IMR-90 (cell line): Measurements from ENCODE around the gene PLA2G1B. TPM values are rescaled to one million over a fixed set of nuclear protein-coding genes. Genes with fewer than 3 reads are reported as not detected.

ENCODE experiments used
- ATAC-seq: fragments of 200-7000 bp; cut with Tn5 transposase; 2 replicates; pipeline ENCODE4 v1.9.1; 2020; ENCODE audit warnings: low read depth, mild to moderate bottlenecking, moderate library complexity
- BruUV-seq: library from RNA; stranded (reverse); fragments of 400-500 nt; replicated peaks from 2 replicates; lab custom pipeline; 2021; lab: Mats Ljungman, UMichigan
- CTCF ChIA-PET: fragments of 300-600 bp; formaldehyde crosslinking; extraction: SDS; loops from one replicate; lab custom pipeline; 2021; ENCODE audit warnings: antibody characterized with exemption; lab: Yijun Ruan, JAX
- POLR2A ChIA-PET: fragments of 300-600 bp; sonication (Branson Sonifier 250); formaldehyde crosslinking; loops from one replicate; lab custom pipeline; 2022; ENCODE audit warnings: antibody characterized with exemption; ENCODE audit not compliant: unreplicated experiment; lab: Charles Lee
- DNase-seq: peaks from one replicate; pipeline ENCODE4 v3.0.0; 2013
- H2AFZ ChIP-seq: replicated peaks from 2 replicates; pipeline ENCODE3; 2013; ENCODE audit warnings: low read length, mild to moderate bottlenecking; ENCODE audit not compliant: poor library complexity
- H2AK5ac ChIP-seq: 2 replicates; pipeline ENCODE4 v1.6.1; 2013; ENCODE audit warnings: low read depth, low read length, inconsistent platforms
- H2AK9ac ChIP-seq: replicated peaks from 2 replicates; pipeline ENCODE3; 2013; ENCODE audit warnings: mild to moderate bottlenecking, low read depth, low read length, moderate library complexity; ENCODE audit not compliant: poor library complexity
- H2BK120ac ChIP-seq: 2 replicates; pipeline ENCODE4 v1.6.1; 2013; ENCODE audit warnings: low read depth, low read length, inconsistent platforms
- H2BK15ac ChIP-seq: 3 replicates; pipeline ENCODE4 v1.6.1; 2013; ENCODE audit warnings: low read depth, low read length, inconsistent platforms
- H2BK20ac ChIP-seq: 2 replicates; pipeline ENCODE4 v1.6.1; 2013; ENCODE audit warnings: low read depth, mild to moderate bottlenecking, inconsistent platforms, low read length, moderate library complexity
- H2BK5ac ChIP-seq: 2 replicates; pipeline ENCODE4 v1.6.1; 2013; ENCODE audit warnings: mild to moderate bottlenecking, low read depth, low read length, inconsistent platforms; ENCODE audit not compliant: poor library complexity, severe bottlenecking
- H3K14ac ChIP-seq: replicated peaks from 2 replicates; pipeline ENCODE4 v1.6.1; 2013; ENCODE audit warnings: low read depth, low read length, inconsistent platforms
- H3K18ac ChIP-seq: 2 replicates; pipeline ENCODE4 v1.6.1; 2013; ENCODE audit warnings: low read depth, low read length, control low read depth
- H3K23ac ChIP-seq: 2 replicates; pipeline ENCODE4 v1.6.1; 2013; ENCODE audit warnings: low read depth, low read length, inconsistent platforms
- H3K27ac ChIP-seq: 2 replicates; pipeline ENCODE4 v1.5.1; 2013; ENCODE audit warnings: mild to moderate bottlenecking, control low read depth, low read length; ENCODE audit not compliant: insufficient read depth
- H3K27me3 ChIP-seq: 2 replicates; pipeline ENCODE4 v1.6.1; 2013; ENCODE audit warnings: low read length; ENCODE audit not compliant: control insufficient read depth, insufficient read depth
- H3K36me3 ChIP-seq: 2 replicates; pipeline ENCODE4 v1.6.1; 2013; ENCODE audit warnings: low read length, mixed read lengths; ENCODE audit not compliant: control insufficient read depth, insufficient read depth
- H3K4ac ChIP-seq: 2 replicates; pipeline ENCODE4 v1.6.1; 2013; ENCODE audit warnings: low read depth, low read length, inconsistent platforms
- H3K4me1 ChIP-seq: 2 replicates; pipeline ENCODE4 v1.6.1; 2013; ENCODE audit warnings: low read length, mixed read lengths; ENCODE audit not compliant: control insufficient read depth, insufficient read depth
- H3K4me2 ChIP-seq: 2 replicates; pipeline ENCODE4 v1.6.1; 2013; ENCODE audit warnings: low read depth, mild to moderate bottlenecking, control low read depth, low read length, moderate library complexity
- H3K4me3 ChIP-seq: 2 replicates; pipeline ENCODE4 v1.5.1; 2013; ENCODE audit warnings: low read depth, mild to moderate bottlenecking, control low read depth, low read length, moderate library complexity; ENCODE audit not compliant: insufficient read depth
- H3K56ac ChIP-seq: 2 replicates; pipeline ENCODE4 v1.6.1; 2013; ENCODE audit warnings: low read length, inconsistent platforms; ENCODE audit not compliant: insufficient read depth; ENCODE audit errors: extremely low read depth
- H3K79me1 ChIP-seq, 2 experiments: 2 replicates each; pipeline ENCODE4 v1.6.1; 2013; ENCODE audit warnings: low read length in 2 of 2, inconsistent platforms in 1 of 2, low read depth in 1 of 2
- H3K9ac ChIP-seq: 2 replicates; pipeline ENCODE4 v1.6.1; 2013; ENCODE audit warnings: low read depth, low read length, control low read depth
- H3K9me1 ChIP-seq: 2 replicates; pipeline ENCODE4 v1.6.1; 2013; ENCODE audit warnings: low read length, inconsistent platforms; ENCODE audit not compliant: insufficient read depth
- H3K9me3 ChIP-seq: 2 replicates; pipeline ENCODE4 v1.6.1; 2013; ENCODE audit warnings: low read length; ENCODE audit not compliant: control insufficient read depth, insufficient read depth
- H4K20me1 ChIP-seq: 2 replicates; pipeline ENCODE4 v1.6.1; 2013; ENCODE audit warnings: low read length, inconsistent platforms; ENCODE audit not compliant: insufficient read depth
- H4K5ac ChIP-seq: 2 replicates; pipeline ENCODE4 v1.6.1; 2013; ENCODE audit warnings: mild to moderate bottlenecking, low read depth, low read length, control low read depth
- H4K8ac ChIP-seq, 2 experiments: 2 replicates each; pipeline ENCODE4 v1.6.1; 2013; ENCODE audit warnings: low read depth in 2 of 2, low read length in 2 of 2, control low read depth in 1 of 2, inconsistent platforms in 1 of 2
- H4K91ac ChIP-seq: 2 replicates; pipeline ENCODE4 v1.6.1; 2013; ENCODE audit warnings: low read depth, low read length, inconsistent platforms; ENCODE audit not compliant: insufficient read depth
- CHD1 ChIP-seq: IDR thresholded peaks from 2 replicates; pipeline ENCODE4 v1.6.1; 2012; ENCODE audit warnings: low read depth, low read length, improper control_type of control experiment
- FOS ChIP-seq: fragments of 150-350 bp; IDR thresholded peaks from 2 replicates; pipeline ENCODE4 v1.6.1; 2016; ENCODE audit warnings: low read depth, low read length
- RFX5 ChIP-seq: IDR thresholded peaks from 2 replicates; pipeline ENCODE4 v1.8.0; 2012; ENCODE audit warnings: low read depth, mild to moderate bottlenecking, low read length, moderate library complexity
- WGBS, 2 experiments: methylation state at CpG; one replicate each; pipeline versions ENCODE4 v1.1.5 to v1.1.7; 2013; ENCODE audit warnings: missing lambda C conversion rate in 2 of 2; ENCODE audit not compliant: insufficient read length in 1 of 2; ENCODE audit errors: extremely low coverage in 2 of 2; 5-methylcytosine and 5-hydroxymethylcytosine counted together
- dilution Hi-C: fragments of 300-500 bp; cut with HindIII; formaldehyde crosslinking; loops from one replicate; pipeline ENCODE4 v1.14.3; 2018; ENCODE audit warnings: low sequenced_read_pairs; ENCODE audit not compliant: unreplicated experiment
- in situ Hi-C: fragments of 300-500 bp; cut with MboI; formaldehyde crosslinking; loops from 3 replicates; pipeline ENCODE4 v1.14.3; 2019; ENCODE audit warnings: low sequenced_read_pairs, inconsistent platforms, mixed read lengths
- intact Hi-C: fragments of 100-400 bp; cut with micrococcal nuclease; formaldehyde crosslinking; loops from 2 replicates; pipeline ENCODE4 v1.10.0; 2022
- polyA plus RNA-seq, 3 experiments: library from polyadenylated mRNA; depleted of rRNA; stranded (reverse); fragments of >200 nt; gene quantifications; 2 replicates each; pipeline ENCODE4 v1.2.3, GENCODE V29; 2012; ENCODE audit warnings: low replicate concordance in 1 of 3
- total RNA-seq: library from RNA; depleted of rRNA; stranded (reverse); fragments of >200 nt; gene quantifications from 2 replicates; pipeline ENCODE4 v1.2.3, GENCODE V29; 2012

Gene PLA2G1B
- total and polyA plus RNA-seq, 2 of the 4 experiments (the other 2 are of a cell fraction), result not detected

GRCh38 chr12:120366341-120366705 is 38.7 kb upstream of the PLA2G1B start:
- H2BK5ac ChIP-seq, result no peak overlapping the region
- no peak overlapping the region for H2AK9ac ChIP-seq
- H4K5ac ChIP-seq, result no peak overlapping the region
- ChIA-PET POLR2A (no interaction called here), CTCF (no interaction called here)
- H3K79me1 ChIP-seq, result no peaks in the 10 kb centered on the region
- H4K20me1 ChIP-seq, result no peaks in the 10 kb centered on the region
- no peak overlapping the region for H2BK20ac ChIP-seq
- no peak for DNase-seq
- no peak overlapping the region for H3K4me2 ChIP-seq
- no peak overlapping the region for H3K4me3 ChIP-seq
- H2BK120ac ChIP-seq, result no peak overlapping the region
- no peak overlapping the region for H3K56ac ChIP-seq
- H3K27ac ChIP-seq, result no peak overlapping the region
- no peak overlapping the region for H2AFZ ChIP-seq
- H3K27me3 ChIP-seq, result peaks cover 88% of the 10 kb centered on the region
- H3K4me1 ChIP-seq, result no peaks in the 10 kb centered on the region
- no TSS peak for BruUV-seq
- no peak overlapping the region for H3K14ac ChIP-seq
- no peaks in the 10 kb centered on the region for H3K9me3 ChIP-seq
- H3K18ac ChIP-seq, result no peak overlapping the region
- TF ChIP-seq FOS, result no peak
- no peak for TF ChIP-seq RFX5
- TF ChIP-seq CHD1, result no peak
- H2AK5ac ChIP-seq, result no peak overlapping the region
- in situ Hi-C loops, result no loop called here
- no peak overlapping the region for H2BK15ac ChIP-seq
- H3K9ac ChIP-seq, result no peak overlapping the region
- no peak for ATAC-seq
- no peak overlapping the region for H3K23ac ChIP-seq
- H3K4ac ChIP-seq, result no peak overlapping the region
- H3K36me3 ChIP-seq, result no peaks in the 10 kb centered on the region
- WGBS, 2 experiments, result 90% methylated on average over 7 of the region's 7 CpGs; no CpG with 5 or more reads in 1 of the 2 experiments
- H4K8ac ChIP-seq, result no peak overlapping the region
- H3K9me1 ChIP-seq, result no peaks in the 10 kb centered on the region
- intact Hi-C loops, result no loop called here
- no peak overlapping the region for H4K91ac ChIP-seq
- dilution Hi-C loops, result no loop called here
